CD4-positive, alpha-beta T cell treated with Interleukin-6 at 100 ng/mL for 8 hours (primary cell): ENCODE data around the gene ATE1.
"Not testable (repeated sequence)": the region's sequence is repeated elsewhere in the genome, so short reads cannot be mapped to it uniquely, and the experiment has no call there.

Source experiments
- DNase-seq: peaks from one replicate; pipeline ENCODE4 v3.0.0-alpha.2; 2020; ENCODE audit warnings: mixed read lengths, low spot score

The ATE1 gene

GRCh38 chr10:121830101-121830500 is 97.7 kb downstream of the ATE1 start:
- DNase-seq, result no peak

GRCh38 chr10:121828045-121828444 is 99.8 kb downstream of the ATE1 start:
- DNase-seq, result no peak

GRCh38 chr10:121826773-121827172 is 101.1 kb downstream of the ATE1 start:
- not testable (repeated sequence) for DNase-seq

GRCh38 chr10:121823993-121824463 is 103.8 kb downstream of the ATE1 start:
- DNase-seq, result no peak

- no peak for DNase-seq
Measured at GRCh38 chr10:121822724-121823123, 105.1 kb downstream of the ATE1 start.

- DNase-seq, result no peak
Measured at GRCh38 chr10:121822180-121822579, 105.7 kb downstream of the ATE1 start.

GRCh38 chr10:121819049-121819448 is 108.8 kb downstream of the ATE1 start:
- DNase-seq, result no peak

GRCh38 chr10:121818599-121818998 is 109.2 kb downstream of the ATE1 start:
- no peak for DNase-seq

- no peak for DNase-seq
Measured at GRCh38 chr10:121816197-121816596, 111.6 kb downstream of the ATE1 start.

GRCh38 chr10:121813857-121814256 is 114.0 kb downstream of the ATE1 start:
- no peak for DNase-seq

- DNase-seq, result no peak
Measured at GRCh38 chr10:121813211-121813815, 114.5 kb downstream of the ATE1 start.

- DNase-seq, result no peak
Measured at GRCh38 chr10:121812031-121812430, 115.8 kb downstream of the ATE1 start.

GRCh38 chr10:121811386-121811785 is 116.4 kb downstream of the ATE1 start:
- no peak for DNase-seq

GRCh38 chr10:121808835-121809234 is 119.0 kb downstream of the ATE1 start:
- no peak for DNase-seq

- DNase-seq, result no peak
Measured at GRCh38 chr10:121804460-121804859, 123.4 kb downstream of the ATE1 start.

- DNase-seq, result no peak
Measured at GRCh38 chr10:121803611-121804010, 124.2 kb downstream of the ATE1 start.

- DNase-seq, result no peak
Measured at GRCh38 chr10:121800831-121801230, 127.0 kb downstream of the ATE1 start.

GRCh38 chr10:121800146-121800545 is 127.7 kb downstream of the ATE1 start:
- no peak for DNase-seq

GRCh38 chr10:121797490-121797889 is 130.3 kb downstream of the ATE1 start:
- DNase-seq, result no peak

GRCh38 chr10:121796342-121796741 is 131.5 kb downstream of the ATE1 start:
- no peak for DNase-seq

- no peak for DNase-seq
Measured at GRCh38 chr10:121792198-121792597, 135.6 kb downstream of the ATE1 start.

GRCh38 chr10:121791761-121792160 is 136.1 kb downstream of the ATE1 start:
- DNase-seq, result no peak

- no peak for DNase-seq
Measured at GRCh38 chr10:121788717-121789116, 139.1 kb downstream of the ATE1 start.

- no peak for DNase-seq
Measured at GRCh38 chr10:121788115-121788514, 139.7 kb downstream of the ATE1 start.
